ENCODE measurements around the gene YBX3.

DNA sequence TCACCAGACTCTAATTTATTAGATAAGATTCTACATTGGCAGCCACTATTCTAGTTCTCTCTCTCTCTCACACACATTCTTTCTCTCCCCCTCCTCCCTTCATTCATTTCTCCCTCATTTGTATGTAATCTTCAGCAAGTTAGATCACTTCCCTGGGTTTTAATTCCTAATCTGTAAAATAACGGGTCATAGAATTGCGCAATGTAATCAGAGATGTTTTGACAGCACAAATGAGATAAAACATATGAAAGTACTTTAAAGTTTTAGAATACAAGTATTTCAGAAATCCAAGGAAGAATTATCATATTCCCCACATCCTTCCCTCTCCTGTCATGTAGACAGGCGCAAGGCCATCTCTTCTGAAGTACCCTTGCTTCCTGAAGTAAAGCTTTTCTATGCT, 70.9 kb downstream of the YBX3 start:
- no peak for TF ChIP-seq EZH2 (IDR thresholded peaks at IDR 0.05; ENCODE audit: low read length)
- TF ChIP-seq, protein P1, sequence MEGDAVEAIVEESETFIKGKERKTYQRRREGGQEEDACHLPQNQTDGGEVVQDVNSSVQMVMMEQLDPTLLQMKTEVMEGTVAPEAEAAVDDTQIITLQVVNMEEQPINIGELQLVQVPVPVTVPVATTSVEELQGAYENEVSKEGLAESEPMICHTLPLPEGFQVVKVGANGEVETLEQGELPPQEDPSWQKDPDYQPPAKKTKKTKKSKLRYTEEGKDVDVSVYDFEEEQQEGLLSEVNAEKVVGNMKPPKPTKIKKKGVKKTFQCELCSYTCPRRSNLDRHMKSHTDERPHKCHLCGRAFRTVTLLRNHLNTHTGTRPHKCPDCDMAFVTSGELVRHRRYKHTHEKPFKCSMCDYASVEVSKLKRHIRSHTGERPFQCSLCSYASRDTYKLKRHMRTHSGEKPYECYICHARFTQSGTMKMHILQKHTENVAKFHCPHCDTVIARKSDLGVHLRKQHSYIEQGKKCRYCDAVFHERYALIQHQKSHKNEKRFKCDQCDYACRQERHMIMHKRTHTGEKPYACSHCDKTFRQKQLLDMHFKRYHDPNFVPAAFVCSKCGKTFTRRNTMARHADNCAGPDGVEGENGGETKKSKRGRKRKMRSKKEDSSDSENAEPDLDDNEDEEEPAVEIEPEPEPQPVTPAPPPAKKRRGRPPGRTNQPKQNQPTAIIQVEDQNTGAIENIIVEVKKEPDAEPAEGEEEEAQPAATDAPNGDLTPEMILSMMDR (optimal IDR thresholded peaks at IDR 0.05 in 1 of 3, IDR thresholded peaks at IDR 0.05 in 1 of 3, conservative IDR thresholded peaks at IDR 0.05 in 1 of 3; ENCODE audit: extremely low read depth in 1 of 3, insufficient read depth in 2 of 3, low read length in 3 of 3), result no peak
